PC-9 (cell line): ENCODE measurements around the gene GNAL.

Source experiments
- CTCF ChIP-seq: fragments of 200-600 bp; sonication (generic); conservative IDR thresholded peaks from 2 replicates; pipeline ENCODE4 v1.6.1; 2017; ENCODE audit warnings: mixed run types, antibody characterized with exemption, mild to moderate bottlenecking, moderate library complexity
- EZH2 ChIP-seq: fragments of 200-600 bp; sonication (generic); IDR thresholded peaks from 2 replicates; pipeline ENCODE4 v1.8.0; 2017; ENCODE audit warnings: antibody characterized with exemption, low read depth

GRCh38 chr18:11783716-11784331 lies 94.8 kb downstream of the GNAL start:
- no peak for TF ChIP-seq CTCF
- TF ChIP-seq EZH2: no peak
